PC-3 (cell line): ENCODE results near the gene PTPRF. TPM values are rescaled to one million over a fixed set of nuclear protein-coding genes. Genes with fewer than 3 reads are reported as not detected.

ENCODE experiments used
- ATAC-seq: fragments of 200-7000 bp; cut with Tn5 transposase; 2 replicates; pipeline ENCODE4 v1.9.1; 2020; ENCODE audit warnings: mild to moderate bottlenecking, moderate library complexity
- BruUV-seq: library from RNA; stranded (reverse); fragments of 400-500 nt; replicated peaks from 2 replicates; lab custom pipeline; 2021; lab: Mats Ljungman, UMichigan
- CTCF ChIA-PET: fragments of 300-600 bp; sonication (Branson Sonifier 250); formaldehyde crosslinking; loops from one replicate; lab custom pipeline; 2022; ENCODE audit warnings: antibody characterized with exemption; lab: Charles Lee
- POLR2A ChIA-PET: fragments of 300-600 bp; sonication (Branson Sonifier 250); formaldehyde crosslinking; loops from one replicate; lab custom pipeline; 2022; ENCODE audit warnings: antibody characterized with exemption; ENCODE audit not compliant: unreplicated experiment; lab: Charles Lee
- DNase-seq: peaks from one replicate; pipeline ENCODE4 v3.0.0-alpha.2; 2015
- H2AFZ ChIP-seq: fragments of 300-600 bp; sonication (generic); 2 replicates; pipeline ENCODE4 v1.6.0; 2016; ENCODE audit warnings: antibody characterized with exemption, low read length
- H3F3A ChIP-seq: fragments of 300-600 bp; sonication (generic); one replicate; pipeline ENCODE4 v1.6.0; 2017; ENCODE audit warnings: antibody characterized with exemption, low read length, control low read depth, mild to moderate bottlenecking; ENCODE audit not compliant: unreplicated experiment
- H3K27ac ChIP-seq: fragments of 300-600 bp; sonication (generic); 2 replicates; pipeline ENCODE4 v1.5.1; 2016; ENCODE audit warnings: mild to moderate bottlenecking, low read length
- H3K27me3 ChIP-seq: fragments of 300-600 bp; sonication (generic); 2 replicates; pipeline ENCODE4 v1.6.1; 2016; ENCODE audit warnings: low read length, mixed read lengths
- H3K36me3 ChIP-seq: fragments of 300-600 bp; sonication (generic); 2 replicates; pipeline ENCODE4 v1.6.1; 2016; ENCODE audit warnings: low read depth, mixed run types, low read length, mixed read lengths
- H3K4me1 ChIP-seq: fragments of 300-600 bp; sonication (generic); 2 replicates; pipeline ENCODE4 v1.5.1; 2016; ENCODE audit warnings: low read length; ENCODE audit not compliant: insufficient read depth
- H3K4me2 ChIP-seq: fragments of 300-600 bp; sonication (generic); 2 replicates; pipeline ENCODE4 v1.6.0; 2016; ENCODE audit warnings: low read length
- H3K4me3 ChIP-seq: fragments of 300-600 bp; sonication (generic); 2 replicates; pipeline ENCODE4 v1.5.1; 2016; ENCODE audit warnings: mild to moderate bottlenecking, low read length, mixed read lengths
- H3K79me2 ChIP-seq: fragments of 300-600 bp; sonication (generic); 2 replicates; pipeline ENCODE4 v1.6.1; 2017; ENCODE audit warnings: low read length, mixed read lengths
- H3K9ac ChIP-seq: fragments of 300-600 bp; sonication (generic); 2 replicates; pipeline ENCODE4 v1.6.0; 2016; ENCODE audit warnings: mild to moderate bottlenecking, low read length
- H3K9me2 ChIP-seq: fragments of 300-600 bp; sonication (generic); replicated peaks from 2 replicates; pipeline ENCODE4 v1.6.1; 2016; ENCODE audit warnings: mixed run types, low read length, mixed read lengths
- H3K9me3 ChIP-seq: fragments of 300-600 bp; sonication (generic); 2 replicates; pipeline ENCODE4 v1.6.1; 2016; ENCODE audit warnings: low read length, mixed read lengths
- H4K20me1 ChIP-seq: fragments of 300-600 bp; sonication (generic); 2 replicates; pipeline ENCODE4 v1.6.1; 2016; ENCODE audit warnings: low read length, mixed read lengths
- CTCF ChIP-seq: fragments of 300-600 bp; sonication (generic); conservative IDR thresholded peaks from 2 replicates; pipeline ENCODE4 v1.5.1; 2017; ENCODE audit warnings: antibody characterized with exemption, low read depth, mild to moderate bottlenecking, low read length
- EZH2 ChIP-seq: fragments of 300-600 bp; sonication (generic); IDR thresholded peaks from one replicate; pipeline ENCODE4 v1.6.1; 2017; ENCODE audit warnings: antibody characterized with exemption, mild to moderate bottlenecking, low read length; ENCODE audit not compliant: unreplicated experiment
- EZH2phosphoT487 ChIP-seq: fragments of 300-600 bp; sonication (generic); IDR thresholded peaks from 2 replicates; pipeline ENCODE4 v1.6.1; 2018; ENCODE audit warnings: mild to moderate bottlenecking, antibody characterized with exemption, low read length, borderline replicate concordance
- intact Hi-C: fragments of 100-400 bp; cut with micrococcal nuclease; formaldehyde crosslinking; loops from 2 replicates; pipeline ENCODE4 v1.9.0; 2023
- total RNA-seq: library from RNA; depleted of rRNA; stranded (reverse); fragments of >200 nt; gene quantifications from 2 replicates; pipeline ENCODE4 v1.2.3, GENCODE V29; 2014

Gene PTPRF
- total RNA-seq, 1 experiment from 2014 or later: 67.4 TPM

GRCh38 chr1:43614891-43615290 lies 84.2 kb downstream of the PTPRF start:
- Histone ChIP-seq H3K27me3 (no peaks in the 10 kb centered on the region), H3K4me3 (no peak overlapping the region), H3K9me2 (no peaks in the 10 kb centered on the region), H3K27ac (no peak overlapping the region), H3K9ac (no peak overlapping the region), H3K36me3 (peaks cover 23% of the 10 kb centered on the region), H3F3A (no peaks in the 10 kb centered on the region), H3K9me3 (no peaks in the 10 kb centered on the region), H4K20me1 (no peaks in the 10 kb centered on the region), H3K4me1 (no peaks in the 10 kb centered on the region), H3K4me2 (no peak overlapping the region), H2AFZ (no peak overlapping the region), H3K79me2 (no peaks in the 10 kb centered on the region)
- intact Hi-C loops: no loop called here
- ChIA-PET CTCF (no interaction called here), POLR2A (no interaction called here)
- no peak for ATAC-seq
- no peak for TF ChIP-seq EZH2
- no peak for TF ChIP-seq CTCF
- TF ChIP-seq EZH2phosphoT487: no peak
- DNase-seq: no peak
- no TSS peak for BruUV-seq

GRCh38 chr1:43616383-43616782 lies 85.7 kb downstream of the PTPRF start:
- POLR2A ChIA-PET: interaction anchor here (0.6 kb wide), 1 partner anchor 13 kb away, joined by 3 read pairs; no protein-coding TSS in a partner anchor
- H3K9me3 ChIP-seq: no peaks in the 10 kb centered on the region
- CTCF ChIA-PET: no interaction called here
- H3K27ac ChIP-seq: no peak overlapping the region
- no peak for TF ChIP-seq CTCF
- TF ChIP-seq EZH2phosphoT487: no peak
- no peak for TF ChIP-seq EZH2
- H3K9me2 ChIP-seq: no peaks in the 10 kb centered on the region
- no peak overlapping the region for H2AFZ ChIP-seq
- no TSS peak for BruUV-seq
- H3K4me3 ChIP-seq: no peak overlapping the region
- H3K4me1 ChIP-seq: no peaks in the 10 kb centered on the region
- no peak overlapping the region for H3K9ac ChIP-seq
- intact Hi-C loops: no loop called here
- H3K79me2 ChIP-seq: no peaks in the 10 kb centered on the region
- peaks cover 19% of the 10 kb centered on the region for H3K36me3 ChIP-seq
- no peak for DNase-seq
- H4K20me1 ChIP-seq: no peaks in the 10 kb centered on the region
- ATAC-seq: no peak
- no peaks in the 10 kb centered on the region for H3K27me3 ChIP-seq
- H3F3A ChIP-seq: no peaks in the 10 kb centered on the region
- no peak overlapping the region for H3K4me2 ChIP-seq

- CTCF ChIA-PET: no interaction called here
- no peaks in the 10 kb centered on the region for H3F3A ChIP-seq
- H3K9ac ChIP-seq: no peak overlapping the region
- POLR2A ChIA-PET: interaction anchor here (0.6 kb wide), 1 partner anchor 13 kb away, joined by 3 read pairs; no protein-coding TSS in a partner anchor
- H3K9me3 ChIP-seq: no peaks in the 10 kb centered on the region
- H3K4me2 ChIP-seq: no peak overlapping the region
- DNase-seq (no peak), ATAC-seq (no peak)
- intact Hi-C loops: no loop called here
- H2AFZ ChIP-seq: no peak overlapping the region
- no TSS peak for BruUV-seq
- no peak overlapping the region for H3K27ac ChIP-seq
- no peaks in the 10 kb centered on the region for H3K9me2 ChIP-seq
- H3K4me1 ChIP-seq: no peaks in the 10 kb centered on the region
- TF ChIP-seq EZH2phosphoT487 (no peak), CTCF (no peak), EZH2 (no peak)
- no peak overlapping the region for H3K4me3 ChIP-seq
- H4K20me1 ChIP-seq: no peaks in the 10 kb centered on the region
- no peaks in the 10 kb centered on the region for H3K79me2 ChIP-seq
- H3K27me3 ChIP-seq: no peaks in the 10 kb centered on the region
- peaks cover 19% of the 10 kb centered on the region for H3K36me3 ChIP-seq
These were observed 86.3 kb downstream of the PTPRF start for GRCh38 chr1:43617011-43617410.
